ENCODE data around the gene CLHC1. TPM values are rescaled to one million over a fixed set of nuclear protein-coding genes. Genes with fewer than 3 reads are reported as not detected.
"Not testable (repeated sequence)": the region's sequence is repeated elsewhere in the genome, so short reads cannot be mapped to it uniquely, and the experiment has no call there.

Gene CLHC1
- polyA plus RNA-seq, 1 donor, result 14.7 TPM

- no peak for DNase-seq (ENCODE audit: low read depth)
Measured at GRCh38 chr2:55232863-55233657, 967 bp upstream of the CLHC1 start.

GRCh38 chr2:55231546-55232083 lies 478 bp downstream of the CLHC1 start:
- DNase-seq (ENCODE audit: low read depth), result no peak

GRCh38 chr2:55230551-55230950 lies 1.5 kb downstream of the CLHC1 start:
- DNase-seq (ENCODE audit: low read depth), result no peak

DNA sequence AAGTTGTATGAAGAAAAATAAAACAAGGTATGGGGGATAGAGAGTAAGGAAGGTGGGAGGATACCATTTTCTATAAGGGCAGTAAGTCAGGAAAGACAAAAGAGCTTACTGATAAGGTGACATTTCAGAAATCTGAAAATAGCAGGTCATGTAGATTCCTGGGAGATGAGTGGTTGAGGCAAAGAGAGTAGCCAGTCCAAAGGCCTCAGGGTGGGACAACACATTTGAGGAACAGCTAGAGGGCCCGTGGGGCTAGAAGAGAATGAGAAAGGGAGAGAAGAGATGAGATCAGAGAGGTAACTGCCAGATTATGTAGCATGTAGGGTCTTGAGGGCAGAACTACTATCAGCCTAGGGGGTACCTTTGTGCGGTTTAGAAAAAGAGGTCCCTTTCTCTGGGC lies 2.9 kb downstream of the CLHC1 start:
- no peak for DNase-seq (ENCODE audit: low read depth)

- no peak for DNase-seq (ENCODE audit: low read depth)
Measured at GRCh38 chr2:55228226-55228563, 3.9 kb downstream of the CLHC1 start.

GRCh38 chr2:55227437-55228225 lies 4.5 kb downstream of the CLHC1 start:
- not testable (repeated sequence) for DNase-seq (ENCODE audit: low read depth)

DNA sequence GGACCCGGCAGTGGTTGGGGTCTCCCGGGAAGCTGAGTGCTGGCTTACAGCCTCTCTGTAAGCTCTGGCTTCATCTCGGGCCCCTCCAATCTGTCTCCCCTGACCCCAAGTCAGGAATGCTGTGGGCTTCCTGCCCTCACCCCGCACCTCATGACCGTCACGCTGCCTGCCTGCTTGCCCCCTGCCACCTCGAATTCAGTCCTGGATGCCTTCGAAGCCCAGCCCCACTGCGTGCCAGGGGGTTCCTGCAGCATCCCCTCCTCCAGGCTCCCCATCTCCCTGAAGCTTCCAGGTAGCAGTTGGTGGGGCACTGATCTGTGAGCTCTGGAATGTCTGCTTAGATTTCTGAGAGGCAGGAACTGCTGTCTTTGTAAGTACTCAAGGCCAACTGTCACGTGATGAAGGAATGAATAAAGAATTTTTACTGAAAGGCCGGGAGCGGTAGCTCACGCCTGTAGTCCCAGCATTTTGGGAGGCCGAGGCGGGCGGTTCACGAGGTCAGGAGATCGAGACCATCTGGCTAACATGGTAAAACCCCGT lies 6.5 kb downstream of the CLHC1 start:
- DNase-seq (ENCODE audit: low read depth), result no peak

GRCh38 chr2:55224761-55225261 lies 7.3 kb downstream of the CLHC1 start:
- no peak for DNase-seq (ENCODE audit: low read depth)

DNA sequence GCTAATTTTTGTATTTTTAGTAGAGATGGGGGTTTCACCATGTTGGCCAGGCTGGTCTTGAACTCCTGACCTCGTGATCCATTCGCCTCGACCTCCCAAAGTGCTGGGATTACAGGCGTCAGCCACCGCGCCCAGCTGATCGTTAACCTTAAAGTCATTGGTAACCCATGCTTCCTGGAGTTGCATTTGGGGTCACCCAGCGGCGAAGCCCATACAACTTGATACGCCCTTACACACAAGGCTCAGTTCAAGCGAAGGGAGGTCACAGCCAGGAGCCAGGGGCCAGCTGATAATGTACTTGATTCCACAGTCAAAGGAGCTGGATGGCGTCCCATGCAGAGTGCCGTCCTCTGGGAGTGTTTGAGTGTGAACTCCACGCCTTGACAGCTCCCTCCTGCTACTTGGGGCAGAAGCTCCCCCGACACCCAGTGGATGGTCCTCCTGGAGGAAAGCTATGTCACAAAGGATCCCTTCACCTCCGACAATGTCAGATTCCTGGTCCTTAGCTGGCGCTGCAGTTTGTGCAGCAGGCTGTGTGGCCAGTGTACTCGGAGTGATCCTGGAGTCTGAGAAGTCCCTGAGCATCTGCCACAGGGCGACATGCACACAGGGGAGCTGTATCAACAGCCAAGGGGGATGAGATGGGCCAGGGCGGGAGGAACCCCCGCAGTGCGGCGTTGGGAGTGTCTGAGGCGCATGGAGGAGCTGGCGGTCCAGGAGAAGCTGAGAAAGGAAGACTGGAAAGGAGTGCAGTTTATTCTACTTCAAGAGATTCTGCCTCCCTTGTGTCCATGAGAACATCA lies 7.9 kb downstream of the CLHC1 start:
- no peak for DNase-seq (ENCODE audit: low read depth)

DNA sequence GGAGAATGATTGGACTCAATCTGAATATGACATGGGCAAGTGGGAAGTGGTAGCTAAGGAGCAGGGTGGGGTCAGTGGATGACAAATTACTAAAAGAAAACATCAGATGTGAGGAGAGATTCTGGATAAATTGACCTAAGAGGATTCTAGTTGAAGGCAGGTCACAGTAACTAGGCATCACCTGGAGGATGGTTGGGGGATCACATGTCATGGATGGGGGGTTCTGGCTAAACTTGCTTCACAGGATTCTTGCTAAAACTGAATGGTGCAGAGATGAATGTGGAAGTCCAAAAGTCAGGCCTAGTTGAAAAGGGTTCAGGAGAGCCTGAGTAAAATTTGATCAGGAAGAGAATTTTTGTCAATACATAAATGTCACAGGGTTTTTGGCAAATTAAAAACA lies 18.3 kb downstream of the CLHC1 start:
- DNase-seq (ENCODE audit: low read depth), result no peak

- DNase-seq (ENCODE audit: low read depth), result no peak
Measured at GRCh38 chr2:55204950-55205349, 27.1 kb downstream of the CLHC1 start.

DNA sequence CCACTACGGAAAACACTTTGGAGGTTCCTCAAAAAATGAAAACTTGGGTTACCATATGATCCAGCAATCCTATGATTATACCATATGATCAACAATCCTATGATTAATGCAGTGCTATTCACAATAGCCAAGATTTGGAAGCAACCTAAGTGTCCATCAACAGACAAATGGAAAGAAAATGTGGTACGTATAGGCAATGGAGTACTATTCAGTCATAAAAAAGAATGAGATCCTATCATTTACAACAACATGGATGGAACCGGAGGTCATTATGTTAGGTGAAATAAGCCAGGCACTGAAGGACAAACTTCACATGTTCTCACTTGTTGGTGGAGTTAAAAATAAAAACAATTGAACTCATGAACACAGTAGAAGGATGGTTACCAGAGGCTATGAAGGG lies 27.6 kb downstream of the CLHC1 start:
- no peak for DNase-seq (ENCODE audit: low read depth)

- DNase-seq (ENCODE audit: low read depth), result no peak
Measured at GRCh38 chr2:55200416-55200815, 31.7 kb downstream of the CLHC1 start.

- no peak for DNase-seq (ENCODE audit: low read depth)
Measured at GRCh38 chr2:55196526-55196925, 35.6 kb downstream of the CLHC1 start.

DNA sequence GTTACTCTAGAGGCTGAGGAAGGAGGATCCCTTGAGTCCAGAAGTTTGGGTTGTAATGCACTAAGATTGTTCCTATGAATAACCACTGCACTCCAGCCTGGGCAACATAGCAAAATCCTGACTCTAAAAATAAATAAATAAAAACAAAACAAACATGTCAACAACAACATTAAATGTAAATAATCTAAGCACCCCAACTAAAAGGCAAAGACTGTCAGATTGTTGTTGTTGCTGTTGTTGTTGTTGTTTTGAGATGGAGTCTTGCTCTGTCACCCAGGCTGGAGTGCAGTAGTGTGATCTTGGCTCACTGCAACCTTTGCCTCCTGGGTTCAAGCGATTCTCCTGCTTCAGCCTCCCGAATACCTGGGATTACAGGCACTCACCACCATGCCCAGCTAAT lies 40.2 kb downstream of the CLHC1 start:
- DNase-seq (ENCODE audit: low read depth), result not testable (repeated sequence)

DNA sequence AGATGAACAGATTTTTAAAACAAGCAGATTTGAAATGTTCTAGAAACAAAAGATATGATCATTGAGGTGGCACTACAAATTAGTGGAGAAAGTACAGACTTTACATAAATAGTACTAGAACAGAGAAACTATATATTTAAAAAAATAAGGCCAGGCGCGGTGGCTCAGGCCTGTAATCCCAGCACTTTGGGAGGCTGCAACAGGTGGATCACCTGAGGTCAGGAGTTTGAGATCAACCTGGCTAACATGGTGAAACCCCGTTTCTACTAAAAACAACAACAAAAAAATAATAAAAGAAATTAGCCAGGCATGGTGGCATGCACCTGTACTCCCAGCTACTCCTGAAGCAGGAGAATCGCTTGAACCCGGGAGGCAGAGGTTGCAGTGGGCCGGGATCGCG lies 45.3 kb downstream of the CLHC1 start:
- DNase-seq (ENCODE audit: low read depth), result not testable (repeated sequence)

GRCh38 chr2:55180374-55180773 lies 51.7 kb downstream of the CLHC1 start:
- DNase-seq (ENCODE audit: low read depth), result no peak

DNA sequence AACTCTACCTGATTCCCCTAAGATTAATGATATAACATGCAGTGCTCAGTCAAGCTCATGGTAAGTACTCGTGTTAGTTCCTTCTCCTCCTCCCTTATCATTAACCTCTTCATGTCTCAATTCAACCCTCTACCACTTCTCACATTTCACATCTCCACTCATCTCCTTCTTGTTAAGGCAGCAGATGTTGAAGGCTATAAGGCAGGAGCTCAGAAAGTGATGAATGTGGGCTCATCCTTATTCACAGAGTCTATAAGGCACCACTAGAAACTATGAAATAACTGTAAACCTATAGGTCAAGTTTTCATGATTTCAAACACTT lies 56.0 kb downstream of the CLHC1 start:
- no peak for DNase-seq (ENCODE audit: low read depth)

GRCh38 chr2:55175254-55176093 lies 56.6 kb downstream of the CLHC1 start:
- DNase-seq (ENCODE audit: low read depth), result peak; percentile 63

GRCh38 chr2:55173438-55174054 lies 58.5 kb downstream of the CLHC1 start:
- DNase-seq (ENCODE audit: low read depth), result no peak
